GM19351 (cell line): ENCODE measurements around the gene KCNG2.

Source experiments
- ATAC-seq: cut with Tn5 transposase; IDR thresholded peaks from one replicate; pipeline ENCODE4 v1.9.1; 2021; ENCODE audit warnings: mild to moderate bottlenecking, moderate library complexity; ENCODE audit not compliant: unreplicated experiment

The KCNG2 gene

DNA sequence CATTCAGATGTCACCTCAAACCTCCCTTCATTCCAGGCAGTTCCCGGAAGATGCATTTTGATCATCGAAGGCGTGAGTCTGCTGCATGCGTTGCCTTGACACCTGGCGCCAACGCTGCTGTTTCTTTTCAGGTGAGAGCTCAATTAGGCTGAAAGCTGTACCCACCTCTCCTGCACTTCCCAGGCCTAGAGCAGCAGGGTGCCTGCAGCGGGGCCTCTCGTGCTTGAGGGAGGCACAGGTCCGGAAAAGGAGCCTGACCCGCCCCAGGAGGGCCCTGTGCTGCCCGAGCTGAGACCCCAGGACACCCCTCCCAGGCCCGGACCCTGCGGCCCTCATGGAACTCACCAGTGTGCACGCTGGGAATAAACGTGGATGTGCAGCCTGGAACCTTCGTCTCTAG, 31.4 kb upstream of the KCNG2 start:
- ATAC-seq: no peak

- ATAC-seq: no peak
These were observed 29.0 kb upstream of the KCNG2 start for GRCh38 chr18:79768745-79769144.

GRCh38 chr18:79769698-79770500, 27.8 kb upstream of the KCNG2 start:
- ATAC-seq: no peak

DNA sequence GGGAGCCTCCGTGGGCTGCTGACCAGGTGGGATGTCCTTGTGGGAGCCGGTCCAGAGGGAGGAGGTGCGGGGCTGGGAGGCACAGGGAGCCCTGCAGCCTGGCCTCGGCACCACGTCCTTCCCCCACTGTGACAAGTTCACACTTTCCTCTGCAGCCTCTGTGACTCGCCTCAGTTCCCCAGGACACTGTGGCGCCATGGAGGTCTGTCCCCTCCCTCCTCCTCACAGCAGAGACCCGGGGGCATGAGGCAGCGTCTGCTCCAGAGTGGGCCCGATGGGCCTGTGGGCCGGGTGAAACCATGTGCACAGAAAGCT, 27.3 kb upstream of the KCNG2 start:
- ATAC-seq: no peak

DNA sequence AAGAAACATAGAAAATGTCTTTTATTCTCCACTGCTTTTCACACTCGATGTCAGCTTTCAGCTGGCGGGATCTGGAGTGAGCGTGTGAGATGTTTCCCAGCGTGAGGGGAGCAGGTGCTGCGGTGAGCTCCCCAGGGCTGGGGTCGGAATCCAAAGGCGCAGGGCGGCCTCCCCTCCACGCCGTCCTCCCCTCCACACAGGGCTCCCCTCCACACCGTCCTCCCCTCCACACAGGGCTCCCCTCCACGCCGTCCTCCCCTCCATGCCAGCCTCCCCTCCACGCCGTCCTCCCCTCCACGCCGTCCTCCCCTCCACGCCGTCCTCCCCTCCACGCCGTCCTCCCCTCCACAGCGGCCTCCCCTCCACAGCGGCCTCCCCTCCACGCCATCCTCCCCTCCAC, 26.9 kb upstream of the KCNG2 start:
- ATAC-seq: no peak

- ATAC-seq: no peak
These were observed 26.2 kb upstream of the KCNG2 start for GRCh38 chr18:79771446-79772107.

- ATAC-seq: no peak
These were observed 25.5 kb upstream of the KCNG2 start for GRCh38 chr18:79772108-79772864.

DNA sequence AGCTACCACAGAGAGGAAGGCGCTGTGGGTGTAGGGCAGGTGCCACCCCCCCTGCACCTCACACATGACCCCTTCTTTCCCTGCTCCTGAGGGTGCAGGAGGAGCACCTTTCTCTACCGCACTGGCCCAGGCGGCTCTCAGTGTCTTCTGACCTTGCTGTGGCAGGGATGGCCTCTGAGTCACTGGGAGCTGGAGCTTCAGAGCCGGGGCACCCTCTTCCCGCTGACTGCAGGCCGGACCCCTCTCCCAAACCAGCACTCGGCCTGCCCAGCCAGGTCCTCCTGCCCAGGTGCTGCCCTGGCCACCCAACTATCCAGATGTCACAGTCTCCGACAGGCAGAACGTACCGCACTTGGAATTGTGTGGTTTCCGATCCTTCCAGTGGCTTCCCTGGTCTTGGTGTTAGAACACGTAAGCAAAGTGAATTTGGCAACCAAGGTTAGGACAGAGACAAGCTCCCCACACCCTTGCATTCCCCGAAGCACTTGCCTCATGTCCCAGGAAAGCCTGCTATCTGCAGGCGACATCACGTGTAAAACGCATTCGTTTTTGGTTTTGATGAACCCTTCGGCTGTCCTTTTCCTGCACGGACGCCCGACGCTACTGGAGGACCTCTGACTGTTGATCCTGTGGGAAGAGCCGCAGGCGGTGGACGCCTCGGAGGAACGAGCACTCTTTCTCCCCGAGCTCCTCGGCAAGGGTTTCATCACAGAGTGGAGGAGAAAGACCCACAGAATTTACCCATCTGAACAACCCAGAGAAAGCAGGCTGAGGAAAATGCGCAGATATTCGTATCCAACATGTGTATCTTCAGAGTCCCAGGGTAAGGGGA, 24.7 kb upstream of the KCNG2 start:
- ATAC-seq: no peak

GRCh38 chr18:79774111-79774510, 23.6 kb upstream of the KCNG2 start:
- no peak for ATAC-seq

GRCh38 chr18:79775441-79776221, 22.1 kb upstream of the KCNG2 start:
- no peak for ATAC-seq

DNA sequence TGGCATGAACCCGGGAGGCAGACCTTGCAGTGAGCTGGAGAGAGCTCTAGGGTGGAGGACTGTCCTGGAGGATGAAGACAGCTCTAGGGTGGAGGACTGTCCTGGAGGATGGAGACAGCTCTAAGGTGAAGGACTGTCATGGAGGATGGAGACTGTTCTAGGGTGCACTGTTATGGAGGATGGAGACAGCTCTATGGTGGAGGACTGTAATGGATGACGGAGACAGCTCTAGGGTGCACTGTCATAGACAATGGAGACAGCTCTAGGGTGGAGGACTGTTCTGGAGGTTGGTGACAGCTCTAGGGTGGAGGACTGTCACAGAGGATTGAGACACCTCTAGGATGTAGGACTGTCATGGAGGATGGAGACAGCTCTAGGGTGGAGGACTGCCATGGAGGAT, 21.1 kb upstream of the KCNG2 start:
- no peak for ATAC-seq

DNA sequence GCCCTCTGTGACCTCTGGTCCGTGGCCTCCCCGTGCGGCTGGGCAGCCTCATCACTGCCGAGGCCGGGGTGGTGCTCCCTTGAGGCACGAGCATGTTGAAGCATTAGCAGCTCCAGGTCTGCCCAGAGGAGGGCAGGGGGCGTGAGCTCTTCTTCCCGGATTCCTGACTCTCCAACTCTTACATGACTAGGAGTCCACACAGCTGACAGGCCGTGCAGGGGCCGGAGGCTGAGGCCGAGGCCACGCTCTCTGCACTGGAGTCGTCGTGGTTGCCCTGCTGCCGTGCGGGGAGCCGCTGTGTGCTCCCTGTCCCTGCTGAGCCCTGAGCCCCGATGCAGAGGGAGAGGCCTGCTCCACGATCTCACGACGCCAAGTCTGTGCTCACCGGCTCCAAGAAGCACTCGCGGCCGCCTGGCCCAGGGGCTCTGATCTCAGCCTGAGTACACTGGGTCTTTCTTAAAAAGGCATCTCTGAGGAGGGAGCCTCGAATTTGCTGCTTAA, 19.4 kb upstream of the KCNG2 start:
- no peak for ATAC-seq

DNA sequence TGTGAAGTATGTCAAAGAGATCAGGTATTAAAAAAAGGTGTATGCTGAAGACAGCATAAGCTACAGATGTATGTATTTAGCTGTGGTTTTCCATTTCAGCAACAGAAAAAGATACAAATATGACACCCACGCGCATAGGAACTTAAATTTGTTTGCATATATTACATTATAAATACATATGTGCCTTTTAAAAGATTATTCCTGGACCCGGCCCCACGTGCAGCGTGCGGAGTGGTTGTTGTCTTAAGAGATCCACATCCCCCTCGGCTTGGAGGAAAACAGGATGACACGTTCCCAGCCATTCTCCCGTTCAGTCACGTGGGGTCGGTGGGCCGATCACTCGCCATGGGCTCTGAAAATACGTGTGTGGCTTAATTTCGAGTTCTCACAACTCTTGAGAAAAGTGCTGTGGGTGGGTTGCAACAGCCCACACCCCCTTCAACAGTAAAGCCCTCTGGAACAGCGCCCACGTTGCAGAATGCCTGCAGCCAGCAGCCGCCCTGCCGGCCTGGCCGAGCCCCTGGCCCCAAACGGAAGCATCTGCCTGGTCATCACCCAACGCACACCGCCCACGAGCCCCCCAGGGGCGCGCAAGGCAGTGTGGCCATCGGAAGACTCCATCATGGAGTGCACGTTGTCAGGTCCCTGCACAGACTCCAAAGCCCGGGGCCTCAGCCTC, 18.6 kb upstream of the KCNG2 start:
- ATAC-seq: no peak

DNA sequence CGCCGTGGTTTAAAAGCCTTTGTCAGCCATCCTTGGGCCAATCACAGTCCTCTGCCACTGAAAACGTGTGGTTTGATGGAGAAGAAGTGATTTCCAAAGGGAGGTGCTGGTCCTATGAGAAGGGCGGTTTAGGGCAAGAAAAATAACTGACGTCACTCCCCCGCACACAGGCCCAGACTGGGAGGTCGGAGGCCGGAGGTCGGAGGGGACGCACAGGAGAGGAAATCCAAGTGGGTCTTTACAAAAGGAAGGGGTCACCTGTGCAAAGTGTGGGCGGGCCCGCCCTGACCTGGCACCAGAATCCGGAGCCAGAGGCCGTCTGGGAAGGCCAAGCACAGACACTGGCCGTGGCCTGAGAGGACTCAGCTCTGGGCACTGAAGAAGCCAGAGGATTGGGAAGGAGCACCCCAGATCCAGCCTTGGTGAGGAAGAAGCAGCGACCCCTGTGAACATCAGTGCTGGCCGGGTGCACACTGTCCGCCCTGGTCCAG, 18.0 kb upstream of the KCNG2 start:
- no peak for ATAC-seq

GRCh38 chr18:79780547-79780946, 17.2 kb upstream of the KCNG2 start:
- ATAC-seq: no peak

GRCh38 chr18:79781331-79781941, 16.3 kb upstream of the KCNG2 start:
- ATAC-seq: no peak

DNA sequence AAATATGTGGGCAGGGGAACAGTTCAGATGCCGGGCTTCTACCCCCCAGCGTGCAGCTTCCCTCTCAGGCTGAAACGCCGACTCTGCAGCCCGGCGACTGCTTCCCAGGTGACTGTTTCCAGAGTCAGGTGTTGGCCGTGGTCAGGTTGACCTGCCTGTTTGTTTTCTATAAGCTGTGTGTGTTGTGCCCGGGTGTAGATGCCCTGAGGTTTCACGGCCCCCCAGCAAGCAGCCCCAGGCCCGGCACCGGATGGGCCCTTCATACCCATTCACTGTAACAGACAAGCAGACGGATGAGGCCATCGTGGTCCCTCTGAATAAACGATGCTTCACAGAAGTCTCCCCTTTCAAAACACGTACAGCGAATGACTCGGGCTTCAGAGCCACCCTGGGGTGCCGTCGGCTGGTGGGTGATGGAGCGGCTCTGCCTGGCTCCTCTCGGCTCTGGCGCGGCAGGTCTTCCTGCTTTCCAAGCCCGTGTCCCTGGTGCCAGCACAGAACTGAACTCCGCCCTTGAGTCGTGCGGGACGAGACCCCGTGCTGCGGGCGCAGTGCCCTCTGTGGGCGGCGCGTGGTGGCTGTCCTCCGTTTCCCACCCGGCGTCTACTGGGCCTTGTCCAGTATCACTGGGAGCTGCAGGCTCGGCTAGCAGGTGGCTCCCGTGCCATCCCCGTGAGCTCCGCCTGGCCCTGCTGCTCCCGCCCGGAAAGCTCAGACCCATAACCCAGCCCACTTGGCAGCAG, 15.0 kb upstream of the KCNG2 start:
- no peak for ATAC-seq
